Measurements from ENCODE around the gene DCDC2B.
A peak's percentile ranks its signal among the peaks of the same experiment; 100 is the strongest.

DCDC2B gene

DNA sequence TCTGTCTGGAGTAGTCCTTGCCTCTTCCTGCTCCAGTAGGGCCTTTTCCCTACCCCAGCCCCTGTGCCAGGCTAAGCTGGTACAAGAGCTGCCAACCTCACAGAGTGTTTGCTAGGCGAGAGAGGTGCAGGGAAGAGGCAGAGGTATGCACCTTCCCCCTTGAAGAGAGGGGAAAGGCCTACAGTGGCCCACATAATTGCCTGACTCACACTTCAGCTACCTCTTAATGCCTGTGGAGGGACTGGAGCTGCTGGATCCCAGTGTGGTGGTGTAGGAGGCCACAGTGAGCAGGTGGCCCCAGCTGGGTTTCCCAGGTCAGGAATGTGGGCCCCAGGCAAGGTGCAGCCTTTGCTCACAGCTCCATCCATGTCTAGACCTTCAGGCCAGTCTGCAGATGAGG is 11.8 kb upstream of the DCDC2B start:
- no peak for DNase-seq

DNA sequence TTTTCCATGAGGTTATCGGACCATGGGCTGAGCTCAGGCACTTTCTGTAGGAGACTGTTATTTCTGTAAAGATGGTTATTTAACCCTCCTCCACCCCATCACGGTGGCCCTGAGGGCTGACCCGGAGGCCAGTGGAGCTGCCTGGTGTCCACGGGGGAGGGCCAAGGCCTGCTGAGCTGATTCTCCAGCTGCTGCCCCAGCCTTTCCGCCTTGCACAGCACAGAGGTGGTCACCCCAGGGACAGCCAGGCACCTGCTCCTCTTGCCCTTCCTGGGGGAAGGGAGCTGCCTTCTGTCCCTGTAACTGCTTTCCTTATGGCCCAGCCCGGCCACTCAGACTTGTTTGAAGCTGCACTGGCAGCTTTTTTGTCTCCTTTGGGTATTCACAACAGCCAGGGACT is 11.1 kb upstream of the DCDC2B start:
- no peak for DNase-seq

DNA sequence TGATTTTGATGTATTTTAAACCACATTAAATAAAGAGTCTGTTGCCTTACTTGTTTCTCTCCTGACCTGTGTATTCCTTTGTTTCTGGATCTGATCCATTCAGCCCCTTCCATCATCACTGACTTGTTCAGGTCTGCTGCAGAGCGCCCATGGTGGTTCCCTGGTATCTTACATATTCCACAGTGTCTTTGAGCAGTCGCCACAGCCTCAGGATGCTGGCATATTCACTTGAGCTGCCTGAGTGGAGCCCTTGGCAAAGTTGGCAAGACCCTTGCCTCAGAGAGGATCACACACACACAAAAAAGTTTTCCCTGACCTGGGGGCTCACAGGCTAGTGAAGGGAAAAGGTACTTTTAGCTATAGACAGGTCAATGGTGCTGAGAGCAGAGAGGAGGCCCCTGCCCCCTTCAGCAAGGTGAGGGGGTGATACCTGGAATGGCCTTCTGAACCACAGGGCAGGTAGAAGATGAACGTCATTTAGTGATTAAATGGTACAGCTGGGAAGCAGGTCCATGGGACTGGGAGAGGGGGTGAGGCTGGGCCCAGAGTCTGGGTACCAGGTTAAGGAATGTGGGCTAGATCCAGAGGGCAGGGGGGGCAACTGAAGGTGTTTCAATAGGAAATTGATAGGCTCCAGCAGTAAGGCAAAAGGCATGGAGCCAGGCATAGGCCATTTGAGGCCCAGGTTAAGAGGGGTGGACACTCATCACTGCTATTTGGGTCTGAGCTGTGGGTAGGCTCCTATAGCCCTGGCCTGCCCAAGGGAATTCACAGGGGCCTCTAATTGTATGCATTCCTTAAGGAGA is 10.4 kb upstream of the DCDC2B start:
- DNase-seq: no peak

DNA sequence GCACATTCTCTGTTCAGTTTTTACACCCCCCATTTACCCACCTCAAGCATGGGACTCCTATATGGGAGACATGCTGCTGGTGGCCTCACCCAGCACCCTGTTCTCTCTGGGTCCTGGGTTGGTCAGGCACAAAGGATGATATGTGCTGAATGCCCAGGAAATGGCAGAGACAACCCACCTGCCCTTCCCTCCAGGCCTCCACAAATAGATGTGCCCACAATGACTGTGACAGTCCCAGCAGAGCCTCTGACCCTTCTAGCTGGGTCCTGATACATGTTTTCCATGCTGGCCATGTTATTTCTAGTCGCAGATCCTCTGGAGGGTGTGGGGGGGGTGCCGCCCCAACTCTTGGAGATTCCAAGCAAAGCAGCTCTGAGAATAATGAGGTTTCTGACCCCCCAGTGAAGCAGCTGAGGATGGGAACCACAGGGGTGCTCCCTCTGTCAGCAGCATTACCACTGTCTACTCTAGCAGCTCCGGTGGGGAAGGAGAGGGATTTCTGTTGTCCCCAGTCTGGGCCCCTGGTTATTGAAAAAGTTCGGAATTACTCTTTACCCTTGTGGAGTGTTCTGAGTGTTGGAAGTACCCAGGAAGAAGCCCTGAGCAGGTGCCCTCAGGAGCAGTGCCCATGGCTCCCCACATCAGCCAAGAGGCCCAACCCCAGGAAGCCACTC is 9.7 kb upstream of the DCDC2B start:
- DNase-seq: no peak

DNA sequence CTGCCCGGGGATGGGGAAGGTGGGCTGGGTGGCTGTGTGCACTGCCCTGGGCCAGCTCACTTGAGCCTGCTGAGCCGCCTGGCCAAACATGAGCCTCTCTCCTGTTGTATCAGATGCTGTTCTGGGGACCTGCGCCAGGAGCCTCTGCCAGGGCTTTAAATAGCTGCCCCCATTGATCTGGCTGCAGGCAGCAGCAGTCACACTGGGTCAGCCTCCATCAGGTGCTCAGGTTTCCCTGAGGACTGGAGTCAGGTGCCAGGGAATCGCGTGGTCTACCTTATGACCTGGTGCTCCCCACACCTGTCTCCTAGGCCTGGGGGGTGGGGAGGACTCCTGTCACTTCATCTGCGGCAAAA is 9.2 kb upstream of the DCDC2B start:
- DNase-seq: no peak

DNA sequence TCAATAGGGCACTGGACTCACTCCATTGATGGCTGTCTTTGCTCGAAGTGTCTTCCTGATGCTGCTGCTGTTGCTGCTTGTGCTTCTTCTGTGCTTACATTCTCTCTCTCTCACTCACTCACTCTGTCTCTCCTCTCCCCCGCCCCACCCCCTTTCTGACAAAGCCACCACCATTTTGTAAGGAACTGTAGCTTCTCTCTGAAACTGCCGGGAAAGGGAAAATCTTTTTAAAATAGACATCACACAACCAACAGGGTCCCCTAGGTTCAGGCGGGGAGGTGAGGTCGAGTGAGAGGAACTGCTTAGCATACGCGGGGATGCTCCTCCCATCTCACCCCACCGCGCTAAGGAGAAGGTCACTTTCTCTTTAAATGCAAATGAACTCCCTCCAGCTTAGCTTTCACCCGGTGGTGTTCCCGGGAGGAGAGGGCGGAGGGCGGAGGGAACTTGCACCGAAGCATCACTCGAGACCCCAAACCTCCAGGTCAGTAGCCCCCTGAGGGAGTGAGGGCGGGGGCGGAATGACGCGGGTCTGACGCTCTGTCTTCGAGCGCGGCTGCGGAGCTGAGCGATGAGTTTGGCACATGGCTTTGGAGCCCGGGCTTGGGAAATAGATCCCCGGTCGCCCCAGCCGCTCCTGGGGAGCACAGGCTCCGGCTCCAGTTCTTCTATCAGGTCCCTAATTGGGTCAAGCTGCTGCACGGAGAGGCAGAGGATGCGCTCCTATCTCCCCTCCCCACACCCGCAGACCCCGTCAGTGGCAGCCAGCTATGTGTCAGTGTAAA is 8.5 kb upstream of the DCDC2B start, which contains the start of gene CCDC28B:
CCDC28B (plus strand) TSS at position 370 of the 785 bp plus-strand sequence. CDS start 1,341 bp downstream, outside the sequence.
- DNase-seq: peak; percentile 30

DNA sequence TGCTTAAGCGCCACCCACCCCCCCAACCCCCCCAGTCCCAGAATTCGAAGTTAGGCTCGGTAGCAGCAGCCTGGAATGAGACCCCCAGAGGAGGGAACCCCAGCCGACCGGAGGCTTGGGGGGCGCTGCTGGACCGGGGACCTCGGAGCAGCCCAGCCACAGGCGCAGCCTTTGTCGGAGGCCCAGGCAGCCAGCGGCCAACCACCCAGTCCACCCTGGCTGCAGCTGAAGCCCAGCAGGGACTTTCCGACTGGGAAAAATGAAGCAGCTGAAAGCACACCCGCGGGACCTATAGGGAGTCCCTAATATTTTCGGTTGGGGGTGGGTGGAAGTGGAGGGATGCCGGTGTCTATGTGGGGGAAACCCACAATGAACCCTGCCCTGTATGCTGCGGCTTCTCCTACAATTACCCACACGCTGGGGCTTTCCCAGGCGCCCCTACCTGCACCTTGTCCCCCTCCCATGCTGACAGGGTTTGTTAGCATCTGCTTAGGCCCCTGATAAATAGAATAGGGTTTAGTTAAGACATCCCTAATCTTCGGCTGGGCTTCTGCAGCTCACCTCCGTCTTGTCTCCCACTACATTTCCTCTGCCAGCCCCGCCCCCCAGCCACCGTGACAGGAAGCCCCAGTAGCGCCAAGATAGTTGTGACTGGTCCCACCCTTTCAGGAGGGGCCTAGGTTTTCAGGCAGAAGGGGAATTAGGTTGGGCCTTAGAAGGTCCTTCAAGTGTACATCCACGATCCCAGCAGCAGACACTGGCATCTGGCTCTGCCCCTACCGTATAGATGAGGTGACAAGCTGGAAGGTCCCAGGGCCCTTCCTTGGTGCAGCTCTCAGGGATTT is 7.7 kb upstream of the DCDC2B start:
- DNase-seq: no peak

DNA sequence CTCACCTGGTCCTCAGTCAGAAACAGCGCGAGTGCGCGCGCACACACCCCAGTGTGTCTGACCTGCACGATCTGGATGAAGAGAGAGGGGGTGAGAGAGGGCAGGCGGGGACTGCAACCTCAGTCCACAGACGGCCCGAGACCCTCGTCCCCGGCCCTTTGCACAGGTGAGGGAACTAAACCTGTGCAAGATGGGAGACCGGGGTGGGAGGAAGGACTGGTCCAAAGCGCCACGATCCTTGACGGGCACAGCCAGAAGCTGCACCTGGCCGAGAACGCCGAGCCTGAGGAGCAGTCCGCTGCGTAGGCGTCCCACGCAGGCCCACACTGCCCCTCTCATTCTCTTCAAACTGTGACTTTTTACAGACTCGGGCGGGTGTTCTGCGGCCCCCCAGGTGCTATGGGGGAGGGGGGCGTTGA is 3.9 kb upstream of the DCDC2B start:
- no peak for DNase-seq

DNA sequence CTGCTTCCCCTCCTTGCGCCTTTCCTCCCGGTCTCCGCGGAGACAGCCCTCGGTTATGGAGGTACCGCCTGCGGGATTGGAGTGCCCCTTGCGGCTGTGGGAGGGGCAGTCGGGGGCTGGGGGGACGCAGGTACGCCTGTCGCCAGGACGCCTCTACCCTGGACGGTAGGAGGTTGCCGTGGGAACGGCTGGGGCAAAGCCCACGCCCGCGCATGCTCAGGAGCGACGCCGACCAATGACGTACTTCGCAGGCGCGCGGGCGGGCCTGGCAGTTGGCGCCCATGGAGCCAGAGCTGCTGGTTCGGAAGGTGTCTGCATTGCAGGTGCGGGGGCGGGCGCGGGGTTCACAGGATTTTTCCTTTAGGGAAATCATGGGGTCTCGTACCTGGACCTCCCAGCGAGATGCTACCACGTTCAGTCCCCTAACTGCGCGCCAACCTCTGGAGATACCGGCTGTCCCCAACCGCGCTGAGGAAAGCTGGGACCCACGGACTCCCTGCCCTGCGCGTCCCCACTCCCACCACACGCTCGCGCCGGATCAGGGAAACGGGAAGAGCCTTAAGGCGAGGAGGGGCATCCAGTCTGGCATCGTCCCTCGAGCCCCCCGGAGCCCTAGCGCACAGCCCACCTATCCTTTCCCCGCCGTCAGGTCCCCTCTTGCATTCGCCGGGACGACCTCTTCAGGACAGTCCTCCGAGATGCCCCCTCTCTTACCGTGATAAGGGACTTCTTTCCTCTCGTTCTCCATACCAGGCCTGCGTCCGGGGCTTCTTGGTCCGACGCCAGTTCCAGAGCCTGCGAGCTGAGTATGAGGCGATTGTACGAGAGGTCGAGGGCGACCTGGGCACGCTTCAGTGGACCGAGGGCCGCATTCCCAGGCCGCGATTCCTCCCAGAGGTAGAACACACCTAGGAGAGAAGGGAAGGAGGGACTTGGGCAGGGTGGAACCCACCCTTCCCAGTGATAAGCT is 3.2 kb upstream of the DCDC2B start, which contains the start of gene IQCC:
IQCC (plus strand) TSS at position 271 of the 970 bp plus-strand sequence; CDS start at position 282, 11 bp downstream.
- peak; percentile 82 for DNase-seq

DNA sequence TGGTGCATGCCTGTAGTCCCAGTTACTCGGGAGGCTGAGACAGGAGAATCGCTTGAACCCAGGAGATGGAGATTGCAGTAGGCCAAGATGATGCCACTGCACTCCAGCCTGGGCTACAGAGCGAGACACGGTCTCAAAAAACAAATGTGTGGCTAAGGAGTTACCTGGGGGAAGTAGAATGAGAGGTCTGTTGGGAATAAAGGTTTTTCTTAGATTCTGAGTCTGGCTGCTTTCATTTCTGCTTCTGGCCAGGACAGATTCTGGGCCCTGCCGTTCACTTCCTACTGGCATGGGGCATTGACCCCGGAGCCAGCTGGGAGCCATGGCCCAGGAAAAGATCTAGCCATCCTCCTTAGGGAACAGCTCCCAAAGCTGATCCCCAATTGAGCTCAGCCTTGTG is 420 bp upstream of the DCDC2B start:
- no peak for DNase-seq

DNA sequence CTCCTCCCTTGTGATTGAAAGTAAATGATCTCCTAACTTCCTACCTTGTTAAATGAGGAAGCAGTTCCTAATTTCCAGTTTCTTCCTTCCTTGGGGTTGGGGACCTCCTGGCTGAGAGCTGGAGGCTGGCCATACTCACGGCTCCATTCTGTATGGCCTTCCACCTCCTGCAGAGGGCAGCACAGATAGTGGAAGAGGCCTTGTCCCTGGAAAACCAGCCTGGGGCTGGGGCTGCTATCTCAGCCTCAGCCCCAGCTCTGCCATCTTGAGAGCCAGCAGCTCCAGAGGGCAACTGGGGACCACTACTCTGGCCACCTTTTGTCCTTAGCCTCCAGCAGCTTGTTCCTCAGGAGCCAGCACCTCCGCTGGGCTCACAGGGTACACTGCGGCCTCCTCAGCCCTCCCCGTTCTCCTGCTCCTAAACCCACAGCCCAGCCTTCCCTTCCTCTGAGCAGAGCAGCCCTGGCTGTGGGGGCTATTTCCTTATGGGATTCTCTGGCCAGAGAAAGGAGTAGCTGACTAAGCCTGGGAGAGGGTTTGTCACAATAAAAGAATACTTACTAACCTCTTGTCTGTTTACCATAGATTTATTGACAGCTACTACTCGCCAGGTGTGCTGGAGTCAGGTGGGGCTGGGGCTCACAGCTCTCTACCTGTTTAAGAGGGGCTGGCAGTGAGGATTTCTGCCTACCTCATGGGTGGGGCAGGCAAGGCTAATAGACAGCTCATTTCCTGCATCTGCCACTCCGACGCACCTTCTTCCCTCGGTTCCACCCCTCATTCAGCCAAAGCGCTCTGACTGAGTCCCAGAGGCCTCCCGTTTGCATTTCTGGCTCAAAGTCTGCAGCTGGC is 7.0 kb downstream of the DCDC2B start:
- peak; percentile 67 for DNase-seq

DNA sequence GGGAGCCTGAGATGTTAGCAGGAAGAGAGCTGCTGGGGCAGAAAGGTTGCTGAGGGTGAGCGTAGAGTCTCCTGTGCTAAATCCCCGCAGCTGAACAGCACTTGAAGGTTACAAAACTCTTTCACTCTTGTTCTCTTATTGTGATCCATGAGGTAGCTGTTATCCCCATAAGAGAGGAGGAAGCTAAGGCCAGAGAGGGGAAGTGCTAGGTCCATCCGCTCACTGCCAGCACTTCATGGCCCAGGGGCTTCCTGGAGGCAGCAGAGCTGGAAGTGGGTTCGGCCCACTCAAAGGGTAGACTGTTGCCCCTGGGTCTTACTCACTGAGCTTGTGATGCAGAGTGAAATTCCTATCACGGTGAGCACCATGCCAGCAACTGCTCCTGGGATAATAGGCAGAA is 7.7 kb downstream of the DCDC2B start:
- peak; percentile 24 for DNase-seq

DNA sequence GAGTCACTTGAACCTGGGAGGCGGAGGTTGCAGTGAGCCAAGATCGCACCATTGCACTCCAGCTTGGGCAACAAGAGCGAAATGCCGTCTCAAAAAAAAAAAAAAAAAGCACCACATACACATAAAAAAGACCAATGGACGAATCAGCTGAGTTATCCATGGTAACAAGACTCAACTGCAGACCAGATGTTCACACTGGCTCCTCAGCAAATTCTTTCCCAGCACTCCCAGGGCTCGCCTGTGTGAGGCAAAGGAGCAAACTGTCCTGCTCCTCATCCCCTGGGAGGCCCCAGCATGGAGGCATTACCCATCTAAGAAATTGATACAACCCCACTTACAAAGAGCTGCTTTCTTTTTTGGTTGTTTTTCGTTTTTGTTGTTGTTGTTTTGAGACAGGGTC is 10.1 kb downstream of the DCDC2B start:
- no peak for DNase-seq

DNA sequence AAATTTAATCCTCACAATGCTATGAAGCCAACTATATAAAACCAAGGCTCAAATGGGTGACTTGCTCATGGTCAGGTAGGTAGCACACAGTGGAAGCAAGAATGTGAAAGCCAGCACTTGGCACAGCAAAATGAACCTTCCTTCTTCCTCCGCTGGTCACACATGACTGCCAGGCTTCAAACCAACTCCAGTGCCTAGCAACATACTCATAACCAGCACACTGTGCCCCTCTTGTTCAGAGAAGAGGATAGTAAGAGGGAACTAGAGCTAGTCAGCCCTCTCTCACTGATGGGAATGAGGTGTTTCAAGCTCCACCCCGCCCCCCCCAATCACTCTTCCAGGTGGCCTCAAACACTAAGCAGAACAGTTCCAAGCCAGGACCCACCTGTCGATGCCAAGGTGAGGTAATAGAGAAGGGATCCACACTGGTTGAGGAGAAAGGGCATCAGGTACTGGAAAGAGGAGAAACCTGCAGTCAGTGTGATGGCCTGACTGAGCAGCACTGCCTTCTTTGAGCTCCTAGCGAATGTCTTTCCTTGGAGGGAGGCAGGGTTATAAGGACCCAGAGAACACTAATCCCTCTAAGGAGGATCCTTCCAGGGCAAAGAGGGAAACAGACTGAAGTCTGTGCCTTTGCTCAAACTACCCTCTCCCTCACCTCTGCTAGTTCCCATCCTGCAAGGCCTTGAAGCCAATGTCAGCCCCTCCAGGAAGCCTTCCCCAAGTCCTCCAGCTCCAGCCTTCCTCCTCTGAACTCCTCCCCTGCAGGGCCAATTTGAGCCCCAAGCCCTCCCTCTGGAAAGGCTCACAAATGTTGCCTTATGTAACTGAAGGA is 12.1 kb downstream of the DCDC2B start:
- DNase-seq: no peak

DNA sequence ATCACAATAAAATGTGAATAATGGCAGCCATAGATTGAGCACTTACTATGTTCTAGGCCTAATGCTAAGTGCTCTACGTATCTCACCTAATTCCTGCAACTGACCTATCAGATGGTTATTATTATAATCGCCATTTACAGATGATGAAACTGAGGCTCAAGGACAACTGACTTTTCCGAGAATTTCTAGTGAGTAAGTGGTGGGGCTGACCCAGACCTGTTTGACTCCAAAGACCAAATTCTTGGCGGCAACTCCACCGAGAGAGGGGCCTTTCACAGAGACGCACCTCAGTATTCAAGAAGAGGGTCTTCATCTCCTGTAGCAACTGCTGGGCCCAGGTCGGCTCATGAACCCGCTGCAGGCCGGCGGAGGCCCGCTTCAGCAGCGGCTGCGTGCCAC is 12.7 kb downstream of the DCDC2B start:
- DNase-seq: no peak

DNA sequence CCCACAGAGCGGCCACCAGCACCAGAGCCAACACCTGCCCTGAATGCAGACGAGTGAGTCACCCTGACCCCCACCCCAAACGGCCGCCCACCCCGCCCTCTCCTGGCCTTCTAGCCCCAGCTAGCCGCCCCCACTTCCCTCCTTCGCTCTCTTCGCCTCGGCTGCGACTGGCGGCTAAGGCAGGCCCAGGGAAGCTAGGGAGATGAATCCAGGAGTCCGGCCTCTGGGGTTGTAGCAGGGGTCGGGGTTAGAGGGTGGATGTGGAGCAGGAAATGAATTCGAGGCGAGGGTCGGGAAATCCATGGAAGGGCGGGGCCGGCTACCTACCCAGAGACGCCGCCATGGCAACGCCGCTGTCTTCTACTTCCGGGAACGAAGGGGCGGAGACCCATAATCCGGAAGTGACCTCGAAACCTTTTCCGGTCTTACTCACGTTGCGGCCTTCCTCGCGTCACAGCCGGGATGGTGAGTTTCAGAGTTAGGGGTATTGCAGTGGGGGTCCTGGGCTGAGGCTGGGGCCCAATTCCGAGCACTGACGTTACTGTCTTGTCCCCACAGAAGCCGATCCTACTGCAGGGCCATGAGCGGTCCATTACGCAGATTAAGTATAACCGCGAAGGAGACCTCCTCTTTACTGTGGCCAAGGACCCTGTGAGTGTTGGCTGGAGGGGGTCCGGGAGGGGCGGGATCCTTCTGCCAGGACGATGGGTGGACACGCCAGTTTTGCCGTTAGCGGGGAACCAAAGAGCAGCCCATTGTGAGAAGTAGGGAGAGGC is 13.3 kb downstream of the DCDC2B start, which contains the start of the genes EIF3I and TMEM234:
EIF3I (plus strand) TSS at position 428 of the 776 bp plus-strand sequence; CDS start at position 463, 35 bp downstream.
TMEM234 (minus strand) TSS at position 374 of the 776 bp plus-strand sequence; CDS start at position 343, 31 bp downstream.
- peak; percentile 96 for DNase-seq

DNA sequence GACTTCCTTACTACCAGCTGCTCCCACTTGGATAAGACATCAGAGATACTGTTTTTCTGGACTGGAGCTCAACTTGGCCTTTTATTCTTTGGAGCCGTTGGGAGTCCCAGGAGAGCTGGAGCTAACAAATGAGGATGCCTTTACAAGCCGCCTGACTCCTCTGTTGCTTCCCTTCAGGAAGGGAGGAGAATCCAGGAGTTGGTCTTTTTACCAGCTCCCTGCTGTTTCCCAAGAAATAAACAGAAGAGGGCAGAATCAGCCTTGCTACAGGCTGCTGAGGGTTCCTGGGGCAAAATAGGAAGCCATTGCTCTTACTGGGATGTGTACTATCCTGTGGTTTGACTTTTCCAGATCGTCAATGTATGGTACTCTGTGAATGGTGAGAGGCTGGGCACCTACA is 14.8 kb downstream of the DCDC2B start:
- no peak for DNase-seq

DNA sequence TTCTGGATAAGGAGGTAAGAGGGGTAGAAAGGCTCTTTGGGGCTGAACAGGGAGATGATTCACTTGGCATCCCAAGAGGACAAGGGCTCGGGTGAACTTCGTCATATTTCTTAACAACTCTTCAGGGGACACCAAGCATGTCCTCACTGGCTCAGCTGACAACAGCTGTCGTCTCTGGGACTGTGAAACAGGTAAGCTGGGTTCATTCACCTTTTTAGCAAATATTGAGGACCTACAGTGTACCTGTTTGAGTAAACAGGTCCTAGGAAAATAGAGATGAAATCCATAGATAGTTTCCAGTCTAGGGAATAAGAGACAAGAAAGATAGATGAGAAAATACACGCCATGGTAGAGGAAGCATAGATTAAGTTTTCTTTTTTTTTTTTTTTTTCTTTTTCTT is 15.4 kb downstream of the DCDC2B start:
- DNase-seq: no peak

Data from inflammatory macrophage treated with lipopolysaccharide for 4 hours (primary cell).